ENCODE data around the gene EXOSC10. TPM values are rescaled to one million over a fixed set of nuclear protein-coding genes. Genes with fewer than 3 reads are reported as not detected.
A peak's percentile ranks its signal among the peaks of the same experiment; 100 is the strongest.

The EXOSC10 gene
- total and polyA plus RNA-seq, 9 of the 15 experiments (the other 6 are each of a cell fraction or from before 2014, with no cell fraction given), result 23.4 to 150 (median 105) TPM

GRCh38 chr1:11099310-11100148, at the start of gene EXOSC10 (continued):
- TF ChIP-seq EGR1 (conservative IDR thresholded peaks at IDR 0.05) (0 out of 2 replicates have a peak, but pooled peaks have one; percentile 4), MTA2 (IDR thresholded peaks at IDR 0.05; ENCODE audit: low read depth) (no peak), ZNF75A (CRISPR knock-in tag; IDR thresholded peaks at IDR 0.05) (0 out of 2 replicates have a peak, but pooled peaks have one; percentile 9), ZBTB17 (CRISPR knock-in tag; IDR thresholded peaks at IDR 0.05) (peak; percentile 63; the same call in 1 of the 2 replicates), EZH2 (IDR thresholded peaks at IDR 0.05; ENCODE audit: borderline replicate concordance, low read depth, low read length) (no peak), ZNF668 (CRISPR knock-in tag; IDR thresholded peaks at IDR 0.05) (no peak), SREBF2 (CRISPR knock-in tag; IDR thresholded peaks at IDR 0.05) (no peak), ZNF23 (CRISPR knock-in tag; IDR thresholded peaks at IDR 0.05) (no peak), ZKSCAN8 (CRISPR knock-in tag; IDR thresholded peaks at IDR 0.05) (no peak), E2F4 (CRISPR knock-in tag; IDR thresholded peaks at IDR 0.05; ENCODE audit: low read depth) (no peak), SAP30 (IDR thresholded peaks at IDR 0.05; ENCODE audit: borderline replicate concordance, insufficient read depth, low read depth, low read length, poor library complexity, severe bottlenecking) (peak; percentile 86), PHB2 (IDR thresholded peaks at IDR 0.05; ENCODE audit: low read depth) (peak; percentile 96), MCM7 (IDR thresholded peaks at IDR 0.05) (no peak), REST (IDR thresholded peaks at IDR 0.05; ENCODE audit: borderline replicate concordance) (no peak), REST (CRISPR knock-in tag; IDR thresholded peaks at IDR 0.05; ENCODE audit: low read depth) (no peak; the same call in 1 of the 2 replicates), ZNF445 (CRISPR knock-in tag; IDR thresholded peaks at IDR 0.05; ENCODE audit: low read depth) (no peak), SMAD2 (IDR thresholded peaks at IDR 0.05; ENCODE audit: low read depth, low read length) (no peak), TCF15 (CRISPR knock-in tag; IDR thresholded peaks at IDR 0.05) (0 out of 2 replicates have a peak, but pooled peaks have one; percentile 59)

Measured in K562 (cell line).